Breast epithelium (tissue), 3 donors: ENCODE measurements around the gene PTTG1IP.

Experiments
- POLR2A ChIP-seq: fragments of 450-650 bp; IDR thresholded peaks from one replicate; pipeline ENCODE4 v1.6.1; 2016; ENCODE audit warnings: antibody characterized with exemption, mild to moderate bottlenecking, moderate library complexity
- POLR2AphosphoS5 ChIP-seq, 3 donors: sonication (generic); formaldehyde crosslinking; IDR thresholded peaks; one replicate each; pipeline ENCODE4 v1.6.1; 2017; ENCODE audit warnings: antibody characterized with exemption in 3 of 3
- TF ChIP-seq, protein P1 (sequence below), 3 donors: fragments of 450-650 bp; IDR thresholded peaks; one replicate each; pipeline ENCODE4 v1.5.1; 2016 to 2017; ENCODE audit warnings: antibody characterized with exemption in 3 of 3, mild to moderate bottlenecking in 3 of 3, moderate library complexity in 3 of 3

DNA sequence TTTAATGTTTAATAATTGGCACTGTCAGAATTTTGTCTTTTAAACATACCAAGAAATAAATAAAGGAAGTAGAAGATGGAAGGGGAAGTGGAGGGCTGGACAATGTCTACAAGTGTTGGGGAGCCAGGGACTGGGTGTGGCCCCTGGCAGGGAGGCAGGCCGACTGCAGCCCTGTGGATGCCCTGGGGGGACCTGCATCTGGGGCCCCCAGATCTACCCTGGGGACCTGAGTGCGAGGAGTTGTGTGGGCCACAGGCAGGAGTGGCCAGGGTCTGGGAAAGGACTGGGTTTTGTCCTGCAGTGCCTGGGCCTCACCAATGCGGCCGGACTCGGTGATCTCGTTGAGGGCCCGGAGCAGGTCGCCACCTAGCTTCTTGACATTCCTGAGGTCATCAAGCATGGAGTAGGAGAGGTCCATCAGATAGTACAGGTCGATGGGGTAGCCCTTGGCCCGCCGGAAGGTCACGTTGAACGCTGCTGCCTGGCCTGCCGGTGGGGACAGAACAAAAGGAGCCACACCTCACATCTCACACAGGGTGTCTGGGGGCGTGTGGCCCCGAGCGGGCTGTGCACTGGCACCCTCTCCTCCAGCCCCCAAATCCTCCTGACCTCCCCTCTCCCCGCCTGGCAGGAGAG lies 29.7 kb upstream of the PTTG1IP start:
- TF ChIP-seq, protein P1, sequence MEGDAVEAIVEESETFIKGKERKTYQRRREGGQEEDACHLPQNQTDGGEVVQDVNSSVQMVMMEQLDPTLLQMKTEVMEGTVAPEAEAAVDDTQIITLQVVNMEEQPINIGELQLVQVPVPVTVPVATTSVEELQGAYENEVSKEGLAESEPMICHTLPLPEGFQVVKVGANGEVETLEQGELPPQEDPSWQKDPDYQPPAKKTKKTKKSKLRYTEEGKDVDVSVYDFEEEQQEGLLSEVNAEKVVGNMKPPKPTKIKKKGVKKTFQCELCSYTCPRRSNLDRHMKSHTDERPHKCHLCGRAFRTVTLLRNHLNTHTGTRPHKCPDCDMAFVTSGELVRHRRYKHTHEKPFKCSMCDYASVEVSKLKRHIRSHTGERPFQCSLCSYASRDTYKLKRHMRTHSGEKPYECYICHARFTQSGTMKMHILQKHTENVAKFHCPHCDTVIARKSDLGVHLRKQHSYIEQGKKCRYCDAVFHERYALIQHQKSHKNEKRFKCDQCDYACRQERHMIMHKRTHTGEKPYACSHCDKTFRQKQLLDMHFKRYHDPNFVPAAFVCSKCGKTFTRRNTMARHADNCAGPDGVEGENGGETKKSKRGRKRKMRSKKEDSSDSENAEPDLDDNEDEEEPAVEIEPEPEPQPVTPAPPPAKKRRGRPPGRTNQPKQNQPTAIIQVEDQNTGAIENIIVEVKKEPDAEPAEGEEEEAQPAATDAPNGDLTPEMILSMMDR (IDR thresholded peaks at IDR 0.05), result no peak
- TF ChIP-seq POLR2A (no peak), POLR2AphosphoS5 (IDR thresholded peaks at IDR 0.05) (no peak)
